Right lobe of liver (tissue), 4 donors: Measurements from ENCODE around the gene ZNF607.
"Not testable (repeated sequence)": the region's sequence is repeated elsewhere in the genome, so short reads cannot be mapped to it uniquely, and the experiment has no call there.

Source experiments
- POLR2A ChIP-seq: fragments of 450-650 bp; IDR thresholded peaks from one replicate; pipeline ENCODE4 v1.6.1; 2017; ENCODE audit warnings: antibody characterized with exemption, mild to moderate bottlenecking
- TF ChIP-seq, protein P1 (sequence below), 4 donors: fragments of 200-600 bp in 3 of 4; fragments of 450-650 bp in 1 of 4; IDR thresholded peaks; one replicate each; pipeline versions ENCODE4 v1.5.1 to v1.8.0; 2016 to 2022; ENCODE audit warnings: antibody characterized with exemption in 4 of 4, mild to moderate bottlenecking in 2 of 4
- donor health status: DM: no; HTN: no; CAD: no.
- donor health status: DM: no; HTN: no; CAD: no.
- donor health status: DM: no; HTN: yes; CAD: no.

GRCh38 chr19:37657157-37657556 is 62.4 kb downstream of the ZNF607 start:
- TF ChIP-seq, protein P1, sequence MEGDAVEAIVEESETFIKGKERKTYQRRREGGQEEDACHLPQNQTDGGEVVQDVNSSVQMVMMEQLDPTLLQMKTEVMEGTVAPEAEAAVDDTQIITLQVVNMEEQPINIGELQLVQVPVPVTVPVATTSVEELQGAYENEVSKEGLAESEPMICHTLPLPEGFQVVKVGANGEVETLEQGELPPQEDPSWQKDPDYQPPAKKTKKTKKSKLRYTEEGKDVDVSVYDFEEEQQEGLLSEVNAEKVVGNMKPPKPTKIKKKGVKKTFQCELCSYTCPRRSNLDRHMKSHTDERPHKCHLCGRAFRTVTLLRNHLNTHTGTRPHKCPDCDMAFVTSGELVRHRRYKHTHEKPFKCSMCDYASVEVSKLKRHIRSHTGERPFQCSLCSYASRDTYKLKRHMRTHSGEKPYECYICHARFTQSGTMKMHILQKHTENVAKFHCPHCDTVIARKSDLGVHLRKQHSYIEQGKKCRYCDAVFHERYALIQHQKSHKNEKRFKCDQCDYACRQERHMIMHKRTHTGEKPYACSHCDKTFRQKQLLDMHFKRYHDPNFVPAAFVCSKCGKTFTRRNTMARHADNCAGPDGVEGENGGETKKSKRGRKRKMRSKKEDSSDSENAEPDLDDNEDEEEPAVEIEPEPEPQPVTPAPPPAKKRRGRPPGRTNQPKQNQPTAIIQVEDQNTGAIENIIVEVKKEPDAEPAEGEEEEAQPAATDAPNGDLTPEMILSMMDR (IDR thresholded peaks at IDR 0.05): not testable (repeated sequence)
- TF ChIP-seq POLR2A: not testable (repeated sequence)
